HEK293T (cell line): ENCODE results near the gene DYNC1I1.

Experiments used
- ARNT ChIP-seq: fragments of 450-650 bp; IDR thresholded peaks from 2 replicates; pipeline ENCODE4 v1.6.1; 2017; ENCODE audit warnings: mild to moderate bottlenecking
- CTBP1 ChIP-seq: fragments of 450-650 bp; IDR thresholded peaks from 2 replicates; pipeline ENCODE4 v1.6.1; 2016; ENCODE audit warnings: borderline replicate concordance
- ELF4 ChIP-seq: fragments of 450-650 bp; IDR thresholded peaks from 2 replicates; pipeline ENCODE4 v1.6.1; 2017; ENCODE audit warnings: antibody characterized with exemption
- NFRKB ChIP-seq: fragments of 450-650 bp; IDR thresholded peaks from 2 replicates; pipeline ENCODE4 v1.6.1; 2016; ENCODE audit warnings: mild to moderate bottlenecking, moderate library complexity
- SUZ12 ChIP-seq: fragments of 450-650 bp; IDR thresholded peaks from 2 replicates; pipeline ENCODE4 v1.6.1; 2016; ENCODE audit warnings: mild to moderate bottlenecking

- TF ChIP-seq ARNT (no peak), NFRKB (no peak), ELF4 (no peak), CTBP1 (no peak), SUZ12 (no peak)
Measured at GRCh38 chr7:95788884-95789283, 16.5 kb downstream of the DYNC1I1 start.
